ENCODE measurements around the gene MKRN2. TPM values are rescaled to one million over a fixed set of nuclear protein-coding genes. Genes with fewer than 3 reads are reported as not detected.
"Not testable (repeated sequence)": the region's sequence is repeated elsewhere in the genome, so short reads cannot be mapped to it uniquely, and the experiment has no call there.

The MKRN2 gene
- total and polyA plus RNA-seq, 7 donors, result 17.2 to 35.5 (median 21.2) TPM

- peaks cover 1% of the 10 kb centered on the region for H3K4me1 ChIP-seq
- H3K36me3 ChIP-seq (ENCODE audit: insufficient read depth in 1 of 2, low read depth in 1 of 2), result peaks cover 10 to 44% of the 10 kb centered on the region in 2 donors
- DNase-seq, result no peak
- H3K9me3 ChIP-seq, result no peaks in the 10 kb centered on the region
- H3K27ac ChIP-seq, result no peak overlapping the region
- 85 to 91% (median 89%) methylated on average over 5 of the region's 5 CpGs for WGBS, 3 donors
- no peak for ATAC-seq
- H3K27me3 ChIP-seq (ENCODE audit: insufficient read depth in 3 of 3, low read length in 2 of 3), result no peaks in the 10 kb centered on the region
- no peak overlapping the region for H3K4me3 ChIP-seq
- intact Hi-C loops (cut with DNase I), result no loop called here
- no peak for TF ChIP-seq CTCF (IDR thresholded peaks at IDR 0.05)
Measured at GRCh38 chr3:12532182-12532581, 24.7 kb upstream of the MKRN2 start.

- no peak for ATAC-seq
- Histone ChIP-seq H3K27ac (no peak overlapping the region), H3K27me3 (ENCODE audit: insufficient read depth in 3 of 3, low read length in 2 of 3) (no peaks in the 10 kb centered on the region), H3K4me1 (no peaks in the 10 kb centered on the region), H3K36me3 (ENCODE audit: insufficient read depth in 1 of 2, low read depth in 1 of 2) (peaks cover 7 to 40% of the 10 kb centered on the region in 2 donors), H3K9me3 (no peaks in the 10 kb centered on the region), H3K4me3 (no peak overlapping the region)
- no peak for TF ChIP-seq CTCF (IDR thresholded peaks at IDR 0.05)
- no peak for DNase-seq
- WGBS, 3 donors, result 74 to 82% (median 74%) methylated on average over 6 of the region's 6 CpGs
- intact Hi-C loops (cut with DNase I), result no loop called here
Measured at GRCh38 chr3:12536423-12536822, 20.5 kb upstream of the MKRN2 start.

GRCh38 chr3:12541625-12542024 is 15.3 kb upstream of the MKRN2 start:
- DNase-seq (no peak), ATAC-seq (peak in 1 of 4 donors; percentile 42)
- no peaks in the 10 kb centered on the region for H3K9me3 ChIP-seq
- H3K36me3 ChIP-seq (ENCODE audit: insufficient read depth in 1 of 2, low read depth in 1 of 2), result peaks cover 2 to 22% of the 10 kb centered on the region in 2 donors
- H3K27me3 ChIP-seq (ENCODE audit: insufficient read depth in 3 of 3, low read length in 2 of 3), result no peaks in the 10 kb centered on the region
- 73 to 86% (median 75%) methylated on average over 8 of the region's 8 CpGs for WGBS, 3 donors
- no peak overlapping the region for H3K4me3 ChIP-seq
- no peaks in the 10 kb centered on the region for H3K4me1 ChIP-seq
- no peak overlapping the region for H3K27ac ChIP-seq
- TF ChIP-seq CTCF (IDR thresholded peaks at IDR 0.05), result peak; percentile 15
- intact Hi-C loops (cut with DNase I), result no loop called here

GRCh38 chr3:12543497-12543896 is 13.4 kb upstream of the MKRN2 start:
- H3K4me1 ChIP-seq; H3K27me3 ChIP-seq (ENCODE audit: insufficient read depth in 3 of 3, low read length in 2 of 3); H3K4me3 ChIP-seq; DNase-seq; ATAC-seq; H3K9me3 ChIP-seq; intact Hi-C loops (cut with DNase I); H3K27ac ChIP-seq: not testable (repeated sequence)
- 86 to 91% (median 87%) methylated on average over 12 of the region's 12 CpGs for WGBS, 3 donors
- peaks cover 2 to 22% of the 10 kb centered on the region in 2 donors for H3K36me3 ChIP-seq (ENCODE audit: insufficient read depth in 1 of 2, low read depth in 1 of 2)

GRCh38 chr3:12544652-12545472 is 12.0 kb upstream of the MKRN2 start:
- Histone ChIP-seq H3K4me3 (no peak overlapping the region), H3K9me3 (no peaks in the 10 kb centered on the region), H3K4me1 (no peaks in the 10 kb centered on the region), H3K36me3 (ENCODE audit: insufficient read depth in 1 of 2, low read depth in 1 of 2) (peaks cover 2 to 15% of the 10 kb centered on the region in 2 donors), H3K27ac (no peak overlapping the region), H3K27me3 (ENCODE audit: insufficient read depth in 3 of 3, low read length in 2 of 3) (no peaks in the 10 kb centered on the region)
- ATAC-seq (no peak), DNase-seq (no peak)
- TF ChIP-seq CTCF (IDR thresholded peaks at IDR 0.05), result no peak
- 56 to 62% (median 57%) methylated on average over 11 of the region's 11 CpGs for WGBS, 3 donors
- intact Hi-C loops (cut with DNase I), result no loop called here
